Central memory CD4-positive, alpha-beta T cell (primary cell): ENCODE measurements around the gene CRHR1.

Source experiments
- DNase-seq: peaks from one replicate; pipeline ENCODE4 v3.0.0; 2022

The CRHR1 gene

DNA sequence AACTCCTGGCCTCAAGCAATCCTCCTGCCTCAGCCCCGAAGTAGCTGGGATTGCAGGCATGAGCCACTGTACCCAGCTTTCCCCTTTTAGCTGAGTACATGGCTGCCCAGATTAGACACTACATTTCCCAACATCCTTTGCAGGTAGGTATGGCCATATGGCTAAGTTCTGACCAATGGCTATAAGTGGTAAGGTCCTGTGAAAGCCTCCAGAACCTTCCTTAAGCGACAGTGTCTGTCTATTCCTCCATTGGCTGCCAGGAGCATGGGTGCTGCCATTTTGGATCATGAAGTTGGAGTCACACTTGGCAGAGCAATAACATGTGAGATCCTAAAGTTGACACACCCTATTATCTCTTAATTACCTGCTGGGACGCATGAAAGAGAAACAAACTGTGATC lies 24.4 kb upstream of the CRHR1 start:
- no peak for DNase-seq

DNA sequence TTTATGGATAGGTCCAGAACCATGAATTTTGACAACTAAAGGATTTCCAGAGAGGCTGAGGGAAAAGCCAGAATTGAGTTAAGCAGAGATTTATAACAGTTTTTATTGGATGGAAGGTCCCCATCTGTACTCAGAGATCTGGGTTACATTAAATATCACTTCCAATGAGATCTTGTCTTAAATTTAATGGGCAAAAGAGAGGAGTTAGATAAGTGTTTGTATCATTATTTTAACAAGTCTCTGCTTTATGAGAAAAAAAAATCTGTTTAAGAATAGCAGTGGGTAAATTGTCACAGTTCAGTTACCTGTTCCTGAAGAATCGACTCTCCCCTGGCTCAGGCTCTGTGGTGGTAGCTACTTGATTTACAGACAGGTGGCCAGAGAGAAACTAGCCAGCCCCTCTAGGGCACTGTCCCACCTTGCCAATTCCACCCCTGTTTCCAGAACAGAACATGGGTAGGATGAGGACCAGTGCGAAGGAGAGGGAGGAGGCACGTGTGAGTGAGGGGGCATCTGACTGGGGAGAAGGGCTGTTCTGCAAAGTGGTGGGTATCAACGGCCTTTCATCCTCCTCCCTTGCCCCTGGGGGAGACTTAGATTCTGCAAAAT lies 22.1 kb upstream of the CRHR1 start:
- no peak for DNase-seq

DNA sequence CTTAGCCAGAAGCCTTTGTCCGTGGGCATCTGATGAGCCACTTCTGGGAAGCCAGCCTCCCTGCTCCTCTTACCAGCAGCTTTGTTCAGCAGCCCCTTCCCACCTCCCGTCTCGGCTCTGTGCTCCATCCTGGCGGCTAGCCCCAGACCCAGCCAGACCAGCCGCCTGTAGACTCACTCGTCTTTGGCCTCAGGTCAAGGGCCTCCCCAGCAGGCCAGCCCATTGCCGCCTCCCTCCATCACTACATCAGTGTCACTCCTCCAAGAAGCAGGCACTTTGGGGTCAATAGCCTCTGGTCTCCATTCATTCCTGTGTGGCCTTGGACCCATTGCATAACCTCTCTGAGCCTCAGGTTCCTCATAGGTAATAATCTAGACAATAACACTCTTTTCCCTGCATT lies 20.9 kb upstream of the CRHR1 start:
- DNase-seq, result no peak

GRCh38 chr17:45764479-45764878 lies 19.6 kb upstream of the CRHR1 start:
- no peak for DNase-seq

GRCh38 chr17:45768000-45768399 lies 16.1 kb upstream of the CRHR1 start:
- DNase-seq, result no peak

DNA sequence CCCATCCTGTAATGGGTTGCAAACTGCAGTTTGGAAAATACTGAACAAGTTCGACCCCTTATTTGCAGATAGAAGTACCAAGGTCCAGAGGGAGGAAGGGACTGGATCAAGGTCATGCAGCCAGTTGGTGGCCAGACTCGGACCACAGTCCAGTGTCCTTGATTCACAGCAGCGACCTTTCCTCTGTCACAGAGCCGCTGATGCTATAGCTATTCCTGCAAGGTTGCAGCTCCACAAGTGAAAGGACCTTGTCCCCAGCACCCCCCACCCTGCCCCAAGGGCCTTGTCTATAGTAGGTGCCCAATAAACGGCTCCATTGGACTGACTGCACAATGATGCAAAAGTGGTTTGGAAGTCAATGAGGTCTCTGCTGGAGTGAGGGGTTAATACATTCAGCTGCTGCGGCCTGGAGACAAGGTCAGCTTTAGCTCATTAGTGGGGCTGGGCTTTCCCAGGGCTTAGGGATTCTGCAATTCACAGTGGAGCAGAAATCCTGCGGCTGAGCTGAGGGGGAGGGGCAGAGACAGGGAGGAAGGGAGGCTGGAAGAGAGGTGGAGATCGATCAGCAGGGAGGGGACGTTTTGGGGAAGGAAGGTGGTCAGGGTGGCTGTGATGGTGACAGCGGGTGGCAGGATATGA lies 13.4 kb upstream of the CRHR1 start:
- DNase-seq, result no peak

- DNase-seq, result no peak
Measured at GRCh38 chr17:45771271-45771959, 12.7 kb upstream of the CRHR1 start.

GRCh38 chr17:45775148-45775547 lies 9.0 kb upstream of the CRHR1 start:
- DNase-seq, result no peak

DNA sequence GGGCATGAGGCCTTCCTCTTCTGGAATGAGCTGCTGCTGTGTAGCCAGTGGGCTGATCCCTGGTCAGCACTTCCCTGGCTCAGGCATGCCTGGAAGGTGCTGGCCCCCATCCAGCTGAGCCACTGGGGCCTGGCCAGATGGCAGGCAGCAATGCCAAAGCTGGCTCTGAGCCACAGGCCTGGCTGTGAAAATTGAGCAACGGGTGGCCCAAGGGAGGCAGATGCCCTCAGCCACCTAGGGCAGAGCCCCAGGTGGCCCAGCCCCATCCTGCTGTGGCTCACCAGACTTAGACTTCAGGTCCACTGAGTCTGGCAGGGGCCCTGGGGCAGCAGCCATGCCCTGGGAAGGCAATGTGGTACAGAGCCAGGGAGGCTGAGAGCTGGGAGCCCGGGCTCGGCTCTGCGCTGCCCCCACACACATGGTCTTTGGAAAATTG lies 8.5 kb upstream of the CRHR1 start:
- DNase-seq, result no peak

GRCh38 chr17:45776896-45777295 lies 7.2 kb upstream of the CRHR1 start:
- no peak for DNase-seq

GRCh38 chr17:45777388-45777787 lies 6.7 kb upstream of the CRHR1 start:
- DNase-seq, result no peak

- DNase-seq, result no peak
Measured at GRCh38 chr17:45780921-45781320, 3.2 kb upstream of the CRHR1 start.

DNA sequence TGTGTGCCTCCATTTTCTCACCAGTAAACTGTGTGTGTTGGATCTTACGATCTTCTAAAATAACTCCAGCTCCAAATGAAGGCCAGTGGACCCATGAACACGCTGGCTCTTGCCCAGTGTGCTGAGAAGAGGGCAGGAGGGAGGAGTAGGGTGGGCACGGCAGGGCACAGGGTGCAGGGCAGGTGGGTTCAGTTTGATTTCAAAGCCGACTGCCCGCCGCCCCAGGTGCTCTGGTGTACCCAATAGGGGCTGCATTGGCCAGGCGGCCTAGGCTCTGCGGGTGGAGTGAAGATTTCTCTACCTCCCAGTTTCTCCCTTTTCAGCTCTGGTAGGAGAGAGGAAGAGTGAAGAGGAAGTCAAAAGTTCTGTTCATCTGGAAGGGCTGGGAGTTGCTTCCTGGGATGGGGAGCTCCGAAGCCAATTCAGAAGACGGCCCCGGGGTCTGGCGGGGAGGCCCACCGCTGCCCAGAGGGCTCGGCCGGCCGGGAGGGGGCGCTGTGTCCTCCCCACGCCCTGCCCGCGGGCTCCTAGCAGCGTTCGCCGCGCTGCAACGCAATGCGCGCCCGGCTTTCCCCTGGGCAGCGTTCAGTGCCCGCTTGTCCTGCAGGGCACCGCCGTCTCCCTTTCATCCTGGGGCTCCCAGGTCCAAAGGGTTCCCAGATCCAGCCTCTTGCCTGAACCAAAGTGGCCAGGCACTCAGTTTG lies 1.1 kb upstream of the CRHR1 start:
- no peak for DNase-seq

DNA sequence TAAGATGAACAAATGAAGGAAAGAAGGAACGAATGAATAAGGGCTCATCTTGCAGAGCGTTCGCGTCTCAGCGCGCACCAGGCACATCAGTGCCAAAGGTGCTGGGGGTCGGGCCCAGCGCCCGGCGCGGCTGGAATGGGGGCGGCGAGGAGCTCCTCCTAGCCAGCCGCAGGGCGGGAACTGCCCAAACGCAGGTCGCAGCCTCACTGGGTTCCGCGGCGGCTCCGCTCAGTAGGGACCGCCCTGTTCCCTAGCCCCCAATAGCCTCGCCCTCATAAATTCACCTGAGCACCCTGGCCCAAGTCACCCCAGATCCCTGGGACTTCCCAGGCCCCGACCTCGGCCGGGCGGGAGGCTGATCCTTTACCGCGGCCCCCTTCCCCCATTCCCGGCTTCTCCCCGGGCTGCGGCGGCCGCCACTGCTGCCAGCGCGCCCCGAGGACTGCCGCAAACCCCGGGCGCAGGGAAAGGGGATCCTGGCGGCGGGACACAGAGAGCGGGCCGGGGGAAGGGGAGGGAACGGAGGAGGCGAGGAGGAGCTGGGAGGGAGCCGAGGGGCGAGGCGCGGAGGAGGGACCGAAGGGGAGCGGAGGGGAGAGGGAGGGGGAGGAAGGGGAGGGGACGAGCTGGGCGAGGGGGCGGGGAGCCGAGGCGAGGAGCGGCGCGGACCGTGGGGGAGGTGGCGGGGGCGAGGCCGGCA lies 377 bp upstream of the CRHR1 start:
- no peak for DNase-seq

DNA sequence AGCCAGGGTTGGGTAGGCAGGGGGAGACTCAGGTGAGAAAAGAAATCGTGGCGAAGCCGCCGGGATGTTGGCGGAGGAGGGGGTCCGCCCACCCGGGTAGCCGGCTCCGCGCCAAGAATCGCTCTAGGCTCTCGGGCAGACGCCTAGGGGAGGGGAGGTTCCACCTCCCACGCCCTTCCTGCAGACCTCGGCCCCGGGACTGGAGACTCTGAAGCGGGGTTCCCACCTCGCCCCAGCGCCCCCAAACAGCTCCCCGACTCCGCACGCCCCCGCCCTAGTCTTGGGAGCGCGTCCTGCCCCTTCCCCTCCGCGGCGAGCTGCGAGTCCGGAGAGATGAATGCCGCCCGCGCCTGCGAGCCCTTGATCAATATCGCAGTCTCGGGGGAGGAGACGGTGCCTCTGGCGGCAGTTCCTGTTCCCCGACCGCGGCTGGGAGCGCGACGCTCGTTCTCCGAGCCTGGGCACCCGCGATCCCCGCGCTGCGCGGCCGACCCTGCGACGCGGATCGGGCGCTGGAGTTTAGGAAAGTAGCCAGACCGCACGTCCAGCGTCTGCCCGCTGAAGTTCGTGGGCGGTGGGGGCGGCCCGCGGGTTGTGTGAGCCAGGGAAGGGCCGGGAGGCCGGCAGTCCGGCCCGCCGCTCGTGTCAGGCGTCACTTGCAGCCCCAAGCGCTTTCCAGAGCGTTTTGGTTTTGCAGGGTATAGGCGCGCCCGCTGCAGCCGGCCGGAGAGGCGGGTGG lies 790 bp downstream of the CRHR1 start:
- peak; percentile 18 for DNase-seq

DNA sequence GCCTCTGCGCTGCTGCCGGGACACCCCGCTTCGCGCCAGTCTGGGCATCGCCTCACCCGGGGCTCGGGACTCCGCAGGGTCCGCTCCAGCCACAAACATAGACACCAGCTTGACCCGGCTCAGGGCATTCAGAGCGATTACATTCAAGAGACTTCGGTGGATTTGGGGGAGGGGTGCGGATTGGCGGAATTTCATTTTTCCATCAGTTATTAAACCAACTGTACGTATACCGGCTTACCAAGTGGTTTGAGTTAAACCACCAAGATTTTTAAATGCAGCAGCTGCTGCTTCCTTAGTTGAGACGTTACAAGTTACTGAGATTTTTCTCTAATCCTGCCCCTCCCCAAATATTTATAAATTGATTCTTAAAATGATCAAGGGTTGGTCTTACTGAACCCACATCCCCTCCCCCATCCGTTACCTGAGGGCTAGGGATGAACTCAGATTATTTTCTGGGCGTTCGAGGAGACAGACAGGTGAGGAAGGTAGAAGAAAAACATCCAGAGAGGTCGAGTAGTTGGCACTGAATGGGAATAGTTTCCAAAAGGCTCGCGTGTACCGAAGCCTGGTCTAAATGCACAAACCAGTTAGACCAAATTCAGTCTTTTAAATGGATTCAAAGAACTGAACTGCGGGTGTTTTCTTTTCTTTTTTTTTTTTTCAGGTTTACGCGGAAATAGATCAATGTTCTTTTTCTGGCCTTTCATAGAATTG lies 1.5 kb downstream of the CRHR1 start:
- no peak for DNase-seq

DNA sequence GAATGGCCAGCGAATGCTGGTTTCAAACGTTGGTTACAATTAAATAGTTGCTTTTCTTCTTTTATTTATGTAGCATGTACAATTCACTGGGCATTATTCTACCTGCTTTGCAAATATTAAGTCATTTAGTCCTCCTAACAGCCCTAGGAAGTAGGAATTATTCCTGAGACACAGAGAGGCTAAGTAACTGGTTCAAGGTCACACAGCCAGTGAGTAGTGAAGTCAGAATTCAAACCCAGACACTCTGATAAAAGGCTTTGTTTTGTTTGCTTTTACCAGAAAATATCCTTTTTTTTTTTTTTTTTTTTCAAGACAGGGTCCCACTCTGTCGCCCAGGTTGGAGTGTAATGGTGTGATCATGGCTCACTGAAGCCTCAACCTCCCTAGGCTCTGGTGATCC lies 2.2 kb downstream of the CRHR1 start:
- no peak for DNase-seq

DNA sequence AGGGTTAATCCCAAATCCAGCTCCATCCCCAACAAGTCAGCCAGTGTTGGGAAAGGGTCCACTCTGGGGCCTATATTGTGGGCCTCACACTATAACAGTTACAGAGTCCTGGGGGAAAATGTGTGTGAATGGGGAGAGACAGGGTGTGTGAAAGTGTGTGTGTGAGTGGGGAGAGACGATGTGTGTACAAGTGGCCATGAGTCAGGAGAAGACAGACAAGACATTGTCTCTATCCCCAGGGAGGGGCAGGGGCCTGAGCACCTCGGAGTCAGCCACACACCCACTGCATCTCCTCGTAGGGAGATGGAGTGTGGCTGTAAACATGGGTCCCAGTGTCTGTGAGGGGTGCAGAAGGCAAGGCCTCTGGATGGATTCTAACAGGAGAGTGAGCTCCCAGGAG lies 2.9 kb downstream of the CRHR1 start:
- no peak for DNase-seq

GRCh38 chr17:45787656-45788055 lies 3.5 kb downstream of the CRHR1 start:
- DNase-seq, result no peak

- no peak for DNase-seq
Measured at GRCh38 chr17:45788057-45788456, 3.9 kb downstream of the CRHR1 start.

DNA sequence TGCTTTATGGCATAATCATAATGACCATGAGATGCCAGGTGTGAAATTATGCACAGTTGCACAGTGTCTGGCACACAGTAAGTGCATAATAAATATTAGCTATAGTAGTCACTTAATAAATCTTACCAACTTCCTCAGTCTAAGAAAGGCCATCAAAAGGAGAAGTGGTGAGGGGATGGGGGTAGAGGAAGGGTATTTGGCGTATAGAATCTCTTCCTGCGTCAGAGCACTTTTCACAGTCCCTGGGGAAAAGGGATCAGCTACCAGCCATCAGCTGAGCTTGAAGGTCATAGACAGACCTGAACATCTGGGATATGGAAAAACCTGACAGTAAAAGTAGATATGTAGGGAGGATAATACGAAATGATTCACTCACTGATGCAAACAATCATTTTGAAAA lies 5.8 kb downstream of the CRHR1 start:
- DNase-seq, result no peak
